CD4-positive, alpha-beta T cell treated with Interleukin-4 for 4 hours (primary cell): ENCODE measurements around the gene HBS1L.

Experiments
- DNase-seq: peaks from one replicate; pipeline ENCODE4 v3.0.0-alpha.2; 2020

HBS1L gene

DNA sequence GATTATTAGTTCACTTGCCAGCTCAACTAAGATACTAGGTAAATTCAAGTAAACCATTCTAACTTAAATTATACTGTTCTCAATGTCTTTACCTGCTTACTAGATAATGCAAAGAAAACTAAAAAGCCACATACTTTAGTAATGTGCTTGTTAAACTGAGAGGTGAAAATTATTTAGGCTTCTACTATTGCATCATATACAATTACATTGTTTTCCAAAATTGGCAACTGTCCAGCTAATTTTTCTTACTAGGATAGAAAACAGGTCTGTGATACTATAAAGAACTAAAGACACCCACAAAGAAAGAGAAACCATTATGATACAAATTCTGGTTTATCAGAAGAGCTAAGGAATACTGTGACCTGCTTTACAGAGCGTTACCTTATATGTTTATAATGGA lies 59.1 kb downstream of the HBS1L start:
- DNase-seq: no peak

DNA sequence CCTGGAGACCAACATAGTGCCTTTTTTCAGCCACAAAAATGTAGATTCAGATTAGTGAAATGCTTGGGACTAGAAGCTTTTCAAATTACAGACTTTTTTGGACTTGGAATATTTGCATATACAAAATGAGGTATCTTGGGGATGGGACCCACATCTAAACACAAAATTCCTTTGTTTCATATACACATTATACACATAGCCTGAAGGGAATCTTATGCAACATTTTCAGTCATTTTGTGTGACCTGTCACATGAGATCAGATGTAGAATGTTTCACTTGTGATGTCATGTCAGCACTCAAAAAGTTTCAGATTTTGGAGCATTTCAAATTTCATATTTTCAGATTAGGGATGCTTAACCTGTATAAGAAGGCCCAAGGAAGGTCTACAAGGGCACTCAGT lies 60.2 kb downstream of the HBS1L start:
- no peak for DNase-seq

DNA sequence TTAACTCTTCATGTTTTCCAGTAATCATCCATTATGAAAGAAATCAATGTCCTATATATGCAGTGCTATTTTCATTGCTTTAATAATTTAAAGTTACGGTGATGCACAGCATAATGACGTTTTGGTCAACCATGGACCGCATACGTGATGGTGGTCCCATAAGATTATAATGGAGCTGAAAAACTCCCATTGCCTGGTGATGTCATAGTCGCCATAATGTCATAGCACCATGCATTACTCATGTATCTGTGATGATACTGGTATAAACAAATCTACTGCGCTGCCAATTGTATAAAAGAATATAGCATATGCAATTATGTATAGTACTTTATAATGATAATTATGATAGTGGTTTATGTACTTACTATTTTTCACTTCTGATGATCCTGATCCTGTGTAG lies 62.5 kb downstream of the HBS1L start:
- no peak for DNase-seq

DNA sequence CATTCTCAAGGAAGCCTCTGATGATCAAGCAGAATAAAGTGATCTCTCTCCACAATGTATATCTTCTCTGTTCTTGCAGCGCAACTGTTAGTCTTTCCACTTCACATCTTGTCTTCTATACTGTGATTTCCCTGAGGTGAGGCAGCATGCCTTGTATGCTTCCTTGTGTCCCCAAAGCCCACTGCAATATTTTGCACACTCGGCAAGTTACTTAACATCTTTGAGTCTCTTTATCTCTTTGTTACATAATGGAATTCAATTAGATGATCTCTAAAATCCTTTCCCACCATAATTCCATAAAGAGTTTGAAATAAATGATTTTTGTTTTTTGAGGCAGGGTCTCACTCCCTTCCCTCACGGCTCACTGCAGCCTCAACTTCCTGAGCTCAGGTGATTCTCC lies 64.4 kb downstream of the HBS1L start:
- no peak for DNase-seq

DNA sequence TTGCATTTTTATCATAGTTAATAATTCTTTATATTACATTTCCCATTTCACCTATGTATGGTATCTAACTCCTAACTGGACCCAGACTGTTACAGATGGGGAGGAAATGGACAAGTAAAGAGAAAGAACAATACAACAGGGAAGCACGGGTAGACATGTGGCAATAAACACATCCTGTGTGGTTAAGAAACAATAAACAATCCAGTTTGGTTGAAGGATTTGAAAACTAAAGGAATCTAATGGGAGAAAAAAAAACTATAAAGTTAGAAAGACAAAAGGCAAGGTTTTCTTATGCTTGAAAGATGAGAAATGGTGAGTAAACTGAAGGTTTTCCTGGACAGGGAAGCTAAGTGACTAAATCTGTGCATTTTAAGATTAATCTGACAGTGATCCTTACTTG lies 69.8 kb downstream of the HBS1L start:
- no peak for DNase-seq

DNA sequence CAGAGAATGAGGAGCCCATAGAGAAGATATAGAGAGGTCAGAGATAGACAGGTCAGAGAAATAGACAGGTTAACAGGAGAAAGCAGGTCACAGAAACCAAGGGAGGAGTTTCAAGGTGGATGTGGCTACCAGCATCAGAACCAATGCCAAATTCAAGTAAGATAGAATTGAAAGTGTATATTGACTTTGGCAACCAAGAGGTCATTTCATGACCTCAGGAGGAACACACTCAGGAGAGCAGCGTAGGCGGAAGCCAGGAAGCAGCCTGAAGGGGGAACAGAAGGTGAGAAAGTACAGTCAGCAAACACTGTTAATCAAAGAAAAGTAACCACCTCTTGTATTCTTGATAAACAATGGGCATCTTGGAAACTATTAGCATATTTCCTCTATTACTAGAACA lies 70.8 kb downstream of the HBS1L start:
- no peak for DNase-seq

DNA sequence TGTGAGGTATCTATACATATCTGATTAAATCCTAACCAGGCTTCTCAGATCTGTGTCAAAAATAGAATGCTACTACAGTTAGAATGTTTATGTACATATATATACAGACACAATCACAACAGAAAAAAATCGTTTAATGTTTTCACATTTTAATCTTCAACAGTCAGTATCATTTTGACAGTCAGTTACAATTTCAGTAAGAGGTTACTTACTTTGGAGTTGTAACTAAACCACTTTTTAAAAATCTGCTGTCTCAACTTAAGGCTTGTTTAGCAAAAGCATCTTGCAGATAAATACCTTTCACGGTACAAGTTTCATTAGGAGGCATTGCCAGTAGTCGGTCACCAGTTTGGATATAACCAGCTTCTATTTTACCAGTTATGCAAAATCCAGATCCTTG lies 72.5 kb downstream of the HBS1L start:
- no peak for DNase-seq

DNA sequence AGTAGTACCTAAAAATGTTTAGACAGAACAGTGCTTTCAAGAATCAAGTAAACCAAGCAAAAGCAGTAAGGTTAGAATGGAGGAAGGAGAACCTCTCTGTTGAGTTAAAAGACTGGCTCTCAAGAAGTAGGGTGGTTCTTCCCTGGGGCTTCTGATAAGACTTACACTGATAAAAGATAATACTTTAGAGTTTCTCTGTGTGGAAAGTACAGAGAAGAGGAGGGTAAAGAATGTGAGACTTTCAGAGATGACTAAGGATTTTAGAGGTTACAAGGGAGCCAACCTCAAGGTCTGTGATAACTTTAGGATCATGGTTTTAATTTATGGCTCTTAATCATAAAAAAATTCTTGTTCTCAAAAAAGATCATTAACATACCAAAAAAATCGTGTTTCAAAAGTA lies 73.8 kb downstream of the HBS1L start:
- no peak for DNase-seq

DNA sequence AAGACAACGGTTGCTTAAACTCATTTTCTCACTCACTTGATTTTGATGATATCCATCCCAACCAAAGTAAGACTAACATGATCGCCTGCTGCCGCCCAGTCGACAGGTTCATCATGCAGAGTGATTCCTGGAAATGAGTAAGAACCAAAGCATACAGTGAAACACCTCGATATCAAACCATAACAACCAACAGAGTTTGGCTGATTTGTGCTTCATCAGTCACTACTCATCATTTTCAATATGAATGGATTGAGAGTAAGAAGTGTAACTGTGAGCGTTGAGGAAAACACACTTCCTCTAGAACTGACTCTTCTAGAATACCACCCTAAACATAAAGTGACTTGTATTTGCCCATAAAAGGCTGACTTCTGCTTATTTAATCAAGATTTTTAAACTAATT lies 75.5 kb downstream of the HBS1L start:
- DNase-seq: no peak

DNA sequence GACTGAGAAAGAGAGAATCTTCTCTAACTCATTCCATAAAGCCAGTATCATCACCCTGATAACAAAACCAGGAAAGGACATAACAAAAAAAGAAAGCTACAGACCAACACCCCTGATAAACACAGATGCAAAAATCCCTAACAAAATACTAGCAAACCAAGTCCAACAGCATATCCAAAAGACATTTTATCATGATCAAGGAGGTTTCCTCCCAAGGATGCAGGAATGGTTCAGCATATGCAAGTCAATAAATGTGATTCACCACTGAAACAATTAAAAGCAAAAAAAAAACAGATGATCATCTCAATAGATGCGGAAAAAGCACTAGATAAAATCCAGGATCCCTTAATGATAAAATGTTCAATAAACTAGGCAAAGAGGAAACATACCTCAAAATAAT lies 80.3 kb downstream of the HBS1L start:
- no peak for DNase-seq

DNA sequence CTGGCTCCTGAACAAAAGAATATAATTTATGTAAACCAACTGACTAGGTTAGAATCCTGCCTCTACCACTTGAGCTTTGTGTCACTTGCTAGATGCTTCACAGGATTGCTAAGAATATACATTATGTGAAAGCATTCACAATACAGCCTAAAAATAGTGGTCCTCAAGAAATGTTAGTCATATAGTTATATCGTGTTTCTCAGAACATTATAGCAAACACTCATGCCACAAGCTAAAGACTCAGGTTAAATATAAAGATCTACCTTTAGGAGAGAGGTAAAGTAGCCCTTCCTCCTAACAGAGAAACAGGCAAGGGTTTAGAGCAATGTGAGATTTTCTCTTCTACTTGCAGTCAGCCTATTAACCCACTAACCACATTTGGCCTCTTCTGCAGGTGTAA lies 86.9 kb downstream of the HBS1L start:
- DNase-seq: no peak

DNA sequence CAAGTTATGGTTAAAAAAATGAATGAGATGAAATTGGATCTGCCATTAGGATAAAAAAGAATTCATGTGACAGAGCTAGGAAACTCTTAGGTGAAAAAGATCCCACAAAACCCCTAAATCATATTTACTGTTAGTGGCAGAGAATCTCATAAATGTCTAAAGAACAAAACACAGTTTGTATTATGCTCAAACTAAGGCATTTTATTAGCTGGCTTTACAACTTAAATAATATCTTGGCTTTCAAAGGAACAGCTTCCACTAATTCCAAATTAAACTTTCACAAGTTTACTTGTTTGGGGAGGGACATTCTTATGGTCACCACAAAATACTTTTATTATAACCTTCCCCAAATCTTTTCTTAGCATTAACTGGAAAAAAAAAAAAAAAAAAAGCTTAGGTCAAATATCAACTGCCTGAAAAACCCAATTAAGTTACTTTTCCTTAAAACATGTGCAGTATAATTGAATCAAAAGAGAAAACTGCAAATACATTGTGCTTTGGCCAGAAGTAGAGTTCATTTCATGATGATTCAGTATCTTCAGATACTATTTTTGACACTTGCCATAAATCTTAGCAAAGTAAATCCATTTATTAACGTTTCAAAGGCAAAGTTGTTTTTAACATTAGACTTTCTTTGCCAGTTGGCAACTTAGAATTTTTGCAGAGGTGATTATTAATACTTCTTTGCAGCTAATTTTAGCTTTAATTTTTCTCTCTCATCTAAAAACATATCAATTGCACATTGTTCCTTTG lies 90.0 kb downstream of the HBS1L start:
- DNase-seq: no peak

DNA sequence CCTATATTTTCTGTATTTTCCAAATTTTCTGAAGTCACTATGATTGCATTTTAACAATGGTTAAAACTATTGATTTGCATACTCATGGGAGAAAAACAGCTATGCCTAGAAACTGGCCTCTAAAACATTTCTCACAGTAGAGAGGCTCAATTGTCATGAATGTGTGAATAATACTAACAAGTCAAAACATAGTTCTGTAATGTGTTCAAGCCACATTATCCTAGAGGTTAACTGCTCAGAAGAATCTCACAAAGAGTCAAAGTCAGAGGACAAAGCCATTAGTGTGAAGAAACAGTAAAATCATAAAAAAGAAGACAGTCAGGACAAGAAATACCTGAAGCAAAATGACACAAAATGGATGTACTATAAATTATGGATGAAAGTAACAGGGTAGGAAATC lies 92.2 kb downstream of the HBS1L start:
- DNase-seq: no peak

DNA sequence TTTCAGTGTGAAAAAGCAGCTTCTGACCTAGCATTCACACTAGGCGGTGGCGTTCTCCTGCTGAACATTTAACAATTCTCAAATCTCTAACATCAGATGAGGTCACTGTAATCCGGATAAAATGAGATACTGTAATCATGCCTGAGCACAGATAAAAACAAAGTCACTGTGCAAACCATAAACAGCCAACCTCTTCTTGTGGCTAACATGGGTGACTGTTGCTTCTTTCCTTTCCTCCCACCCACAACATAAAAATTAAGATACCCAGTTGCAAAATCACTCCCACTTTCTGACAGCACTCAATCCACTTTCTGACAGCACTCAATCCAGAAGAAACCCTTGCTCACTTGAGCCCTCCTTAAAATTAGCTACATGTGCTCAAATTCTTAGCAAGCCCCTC lies 93.3 kb downstream of the HBS1L start:
- no peak for DNase-seq

DNA sequence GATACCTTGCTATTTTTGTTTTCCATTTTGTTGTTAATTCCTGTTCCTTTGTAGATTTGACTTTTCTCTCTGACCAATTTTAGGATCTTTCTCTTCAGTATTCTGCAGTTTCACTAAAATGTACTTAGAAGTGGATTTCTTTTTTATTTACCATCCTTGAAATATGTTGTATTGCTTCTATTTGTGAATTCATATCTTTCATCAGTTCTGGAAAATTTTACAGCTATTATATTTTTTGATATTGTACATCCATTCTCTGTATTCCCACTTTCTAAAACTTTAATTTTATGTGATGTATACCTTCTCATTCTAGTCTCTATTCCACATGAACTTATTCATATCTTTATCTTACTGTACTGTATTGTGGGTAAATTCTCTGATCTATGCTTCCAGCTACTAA lies 95.0 kb downstream of the HBS1L start:
- DNase-seq: no peak

DNA sequence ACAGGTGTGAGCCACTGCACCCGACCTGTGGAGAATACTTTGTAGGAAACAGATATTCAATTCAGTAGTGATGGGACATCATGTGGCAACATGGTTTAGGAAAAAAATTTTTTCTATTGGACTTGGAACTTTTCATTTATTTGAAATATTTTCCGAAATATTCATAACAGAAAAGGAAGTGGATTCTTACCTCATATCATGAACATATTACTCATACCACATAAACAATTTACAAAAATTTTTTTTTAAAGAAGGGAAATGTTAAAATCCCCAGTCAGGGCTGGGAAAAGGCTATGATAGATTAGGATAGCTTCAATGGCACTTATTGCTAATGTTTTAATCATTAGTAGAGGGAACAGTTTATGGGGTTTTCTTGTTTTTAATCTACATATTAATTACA lies 97.9 kb downstream of the HBS1L start:
- DNase-seq: no peak

DNA sequence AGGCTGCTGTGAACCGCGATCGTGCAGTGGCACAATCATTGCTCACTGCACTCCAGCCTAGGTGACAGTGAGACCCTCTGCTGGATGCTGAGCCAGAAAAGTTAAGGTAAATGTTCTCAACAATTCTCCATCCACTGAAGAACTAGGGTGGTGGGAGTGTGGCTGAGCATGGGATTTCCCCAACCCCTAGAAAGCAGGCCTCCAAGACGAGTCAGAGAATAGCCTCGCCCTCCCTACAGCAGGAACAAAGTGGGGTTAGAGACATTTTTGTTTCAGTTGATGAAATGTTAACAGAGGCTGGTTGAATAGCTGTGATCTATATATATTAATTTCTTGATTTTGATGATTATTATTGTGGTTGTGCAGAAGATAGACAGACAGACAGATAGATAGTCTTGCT lies 98.6 kb downstream of the HBS1L start:
- no peak for DNase-seq

DNA sequence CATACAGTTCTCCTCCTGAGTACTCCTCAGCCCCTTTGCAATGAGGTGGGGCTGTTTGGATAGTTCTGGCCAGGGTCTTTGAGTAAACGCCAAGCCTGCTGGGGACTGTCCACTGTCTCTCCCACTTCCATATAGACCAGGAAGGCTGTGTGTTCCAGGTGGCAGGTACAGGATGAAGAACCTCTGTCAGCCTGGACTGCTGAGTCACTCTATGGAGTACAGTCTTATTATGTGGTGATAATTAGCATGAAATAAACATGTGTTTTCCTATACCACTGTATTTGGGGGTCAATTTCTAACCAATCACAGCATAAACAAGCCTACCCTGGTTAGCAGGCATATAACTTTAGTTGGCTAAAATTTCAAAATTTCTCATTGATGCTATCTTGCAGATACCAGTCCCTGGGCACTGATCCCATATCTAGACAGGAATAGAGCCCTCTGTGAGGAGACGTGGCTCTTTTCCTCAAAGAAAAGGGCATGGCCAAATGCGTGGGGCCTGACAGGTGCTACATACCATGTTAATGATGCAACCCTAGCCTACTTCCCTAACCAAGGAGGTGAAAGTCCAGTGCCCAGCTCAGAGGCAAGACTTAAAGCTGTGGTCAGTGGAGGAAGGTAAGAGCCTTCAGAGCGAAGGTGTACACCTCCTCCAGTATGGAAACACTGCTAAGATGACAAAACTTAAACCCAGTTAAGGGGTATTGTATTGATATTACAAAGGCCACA lies 100.2 kb downstream of the HBS1L start:
- DNase-seq: no peak

DNA sequence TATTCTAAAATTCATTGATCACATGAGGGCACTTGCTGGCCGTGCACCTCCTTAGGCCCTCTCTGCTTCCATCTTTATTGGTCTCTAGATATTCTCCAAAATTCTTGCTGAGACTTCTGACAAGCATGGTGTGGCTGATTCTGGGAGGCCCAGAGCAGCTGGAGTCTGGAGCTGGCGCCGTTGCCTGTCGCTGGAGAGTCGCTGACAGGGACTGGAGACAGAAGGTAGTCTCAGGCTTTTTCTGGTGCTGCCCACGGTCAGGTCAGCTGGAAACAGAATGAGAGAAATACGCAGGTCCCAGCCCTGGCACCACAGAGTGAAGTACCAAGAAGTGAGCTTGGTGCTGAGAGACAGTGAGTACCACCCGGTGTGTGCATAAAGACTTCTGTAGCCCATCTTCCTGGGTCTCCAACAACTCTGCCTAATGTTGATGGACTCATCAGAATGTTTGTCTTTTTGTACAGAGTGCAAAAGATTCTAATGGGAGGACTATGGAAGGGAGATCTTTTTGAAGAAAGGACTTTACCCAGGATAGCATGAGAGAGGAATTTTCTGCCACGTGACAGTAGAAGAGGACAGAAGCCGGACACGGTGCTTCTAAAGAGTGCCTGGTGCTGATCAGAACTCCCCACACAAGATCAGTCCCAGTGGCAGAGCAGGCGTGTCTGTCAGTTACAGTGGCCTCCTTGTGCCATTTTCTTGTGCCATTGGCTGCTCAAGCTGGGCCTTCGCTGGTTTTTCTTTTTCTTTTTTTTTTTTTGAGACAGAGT lies 102.9 kb downstream of the HBS1L start:
- DNase-seq: no peak

DNA sequence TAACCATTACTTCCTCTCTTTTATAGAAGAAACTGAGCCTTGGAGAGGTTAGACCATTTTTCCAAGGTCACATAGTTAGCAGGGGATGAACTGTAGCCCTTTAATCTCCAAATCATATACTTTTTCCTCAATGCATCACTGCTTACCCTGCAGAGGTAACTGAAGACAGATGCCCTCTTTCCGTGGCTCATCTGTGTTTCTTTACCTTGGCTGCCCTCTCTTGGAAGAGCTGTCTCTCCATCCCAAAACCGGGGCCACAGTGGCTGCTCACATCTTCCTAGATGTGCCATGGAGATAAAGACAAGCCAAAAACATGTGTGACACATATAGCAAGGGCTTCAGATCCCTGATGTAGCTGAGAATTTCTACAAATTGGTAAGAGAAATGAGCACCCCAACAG lies 104.1 kb downstream of the HBS1L start:
- DNase-seq: no peak

DNA sequence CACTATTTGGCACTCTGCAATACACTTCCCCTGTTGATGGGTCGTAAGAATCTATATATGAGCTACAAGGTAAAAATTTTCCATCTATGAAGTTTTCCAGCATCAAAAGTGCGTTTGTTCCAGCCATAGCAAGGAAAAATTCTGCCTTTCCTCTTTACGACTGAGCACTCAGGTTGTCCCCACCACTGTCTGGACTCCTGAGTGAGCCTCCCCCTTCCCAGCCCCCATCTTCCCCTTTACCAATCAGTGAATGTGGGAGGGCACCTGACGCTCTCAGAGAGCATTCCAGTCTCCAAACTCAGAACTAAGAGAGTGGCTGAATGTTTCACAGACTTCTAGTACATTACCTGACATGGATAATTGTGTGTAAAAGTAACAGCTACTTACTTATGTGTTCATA lies 104.7 kb downstream of the HBS1L start, which contains the start of gene ALDH8A1:
Gene ALDH8A1 (minus strand): TSS at position 175 of the 400 bp plus-strand sequence. CDS start 48 bp downstream, at position 127.
- no peak for DNase-seq

DNA sequence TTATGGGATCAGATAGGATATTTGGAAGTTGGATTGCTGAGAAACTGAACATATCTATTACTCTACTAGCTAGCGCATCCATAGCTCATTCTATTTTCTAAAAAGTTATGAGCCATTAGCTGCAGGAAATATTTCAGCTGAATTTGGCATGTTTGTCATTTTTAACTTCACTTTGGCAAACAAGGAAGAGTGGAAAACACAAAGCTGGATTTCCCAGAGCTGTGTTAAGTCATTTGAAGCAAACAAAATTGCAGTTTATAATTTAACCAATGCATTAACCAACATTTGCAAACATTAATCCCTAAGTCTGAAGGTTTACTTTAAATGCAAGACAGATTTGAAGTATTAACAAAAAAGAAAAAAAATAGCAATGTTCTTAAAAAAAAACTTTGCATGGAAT lies 105.9 kb downstream of the HBS1L start:
- DNase-seq: no peak

DNA sequence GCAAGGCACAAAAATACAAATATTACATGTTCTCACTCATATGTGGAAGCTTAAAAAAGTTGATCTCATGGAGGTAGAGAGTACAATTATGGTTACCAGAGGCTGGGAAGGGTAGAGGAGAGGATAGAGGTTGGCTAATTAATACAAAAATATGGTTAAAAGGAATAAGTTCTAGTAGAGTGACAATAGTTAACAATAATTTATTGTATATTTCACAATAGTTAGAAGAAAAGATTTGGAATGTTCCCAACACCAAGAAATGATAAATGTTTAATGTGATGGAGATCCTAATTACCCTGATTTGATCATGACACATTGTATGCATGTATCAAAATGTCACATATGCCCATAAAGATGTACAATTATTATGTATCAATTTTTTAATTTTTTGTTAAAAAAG lies 106.5 kb downstream of the HBS1L start:
- DNase-seq: no peak

DNA sequence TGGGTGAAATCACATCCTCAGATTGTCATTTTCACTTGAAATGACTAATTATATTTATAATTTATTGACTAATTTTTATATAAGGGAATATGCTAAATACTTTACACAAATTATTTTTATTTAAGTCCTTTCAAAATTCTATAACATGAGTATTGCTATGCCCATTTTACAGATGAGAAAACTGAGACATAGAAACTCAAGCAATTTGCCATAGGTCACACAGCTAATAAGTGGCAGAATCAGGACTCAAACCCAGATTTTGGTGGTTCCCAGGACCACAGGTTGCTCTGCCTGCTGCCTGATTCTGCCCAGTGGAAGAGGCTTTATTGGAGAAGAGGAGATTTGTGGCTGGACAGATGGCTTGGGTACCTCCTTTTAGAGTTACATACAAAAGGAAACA lies 109.6 kb downstream of the HBS1L start:
- DNase-seq: no peak
